Colonic mucosa (tissue), 4 donors: ENCODE measurements around the gene LAMTOR4. TPM values are rescaled to one million over a fixed set of nuclear protein-coding genes. Genes with fewer than 3 reads are reported as not detected.
A peak's percentile ranks its signal among the peaks of the same experiment; 100 is the strongest.

ENCODE experiments used
- DNase-seq: peaks from one replicate; pipeline ENCODE4 v3.0.0-alpha.2; 2020
- H3K27ac ChIP-seq: fragments of 200-600 bp; one replicate; pipeline ENCODE4 v1.8.0; 2021
- H3K27me3 ChIP-seq: fragments of 200-600 bp; one replicate; pipeline ENCODE4 v1.8.0; 2021
- H3K36me3 ChIP-seq: fragments of 200-600 bp; one replicate; pipeline ENCODE4 v1.8.0; 2021
- H3K4me1 ChIP-seq: fragments of 200-600 bp; one replicate; pipeline ENCODE4 v1.8.0; 2021; ENCODE audit warnings: mild to moderate bottlenecking
- H3K4me3 ChIP-seq: fragments of 200-600 bp; one replicate; pipeline ENCODE4 v1.8.0; 2021
- H3K9ac ChIP-seq, 2 donors: one replicate each; pipeline ENCODE4 v1.7.0; 2013; ENCODE audit warnings: control low read depth in 2 of 2, low read depth in 2 of 2, low read length in 2 of 2
- H3K9me3 ChIP-seq: fragments of 200-600 bp; one replicate; pipeline ENCODE4 v1.8.0; 2021
- CTCF ChIP-seq: fragments of 200-600 bp; IDR thresholded peaks from one replicate; pipeline ENCODE4 v1.8.0; 2022; ENCODE audit warnings: antibody characterized with exemption, mild to moderate bottlenecking
- intact Hi-C: fragments of 100-400 bp; cut with DNase I; formaldehyde crosslinking; loops from one replicate; pipeline ENCODE4 v1.14.1; 2022
- total RNA-seq, 2 donors: library from RNA; stranded (reverse); fragmentation: NEBNext Ultra II Directional in 1 of 2; extraction: Animal tissue kit (Norgen Biotek cat#: 25700) in 1 of 2; gene quantifications; one replicate each; pipeline ENCODE4 v1.2.1, GENCODE V29; 2021
- donor health status: healthy.
- donor health status: DM: no; HTN: no; CAD: no.
- donor health status: DM: no; HTN: no; CAD: no.

Gene LAMTOR4
- total RNA-seq, 2 donors from 2014 or later, result 230 to 268 TPM

DNA sequence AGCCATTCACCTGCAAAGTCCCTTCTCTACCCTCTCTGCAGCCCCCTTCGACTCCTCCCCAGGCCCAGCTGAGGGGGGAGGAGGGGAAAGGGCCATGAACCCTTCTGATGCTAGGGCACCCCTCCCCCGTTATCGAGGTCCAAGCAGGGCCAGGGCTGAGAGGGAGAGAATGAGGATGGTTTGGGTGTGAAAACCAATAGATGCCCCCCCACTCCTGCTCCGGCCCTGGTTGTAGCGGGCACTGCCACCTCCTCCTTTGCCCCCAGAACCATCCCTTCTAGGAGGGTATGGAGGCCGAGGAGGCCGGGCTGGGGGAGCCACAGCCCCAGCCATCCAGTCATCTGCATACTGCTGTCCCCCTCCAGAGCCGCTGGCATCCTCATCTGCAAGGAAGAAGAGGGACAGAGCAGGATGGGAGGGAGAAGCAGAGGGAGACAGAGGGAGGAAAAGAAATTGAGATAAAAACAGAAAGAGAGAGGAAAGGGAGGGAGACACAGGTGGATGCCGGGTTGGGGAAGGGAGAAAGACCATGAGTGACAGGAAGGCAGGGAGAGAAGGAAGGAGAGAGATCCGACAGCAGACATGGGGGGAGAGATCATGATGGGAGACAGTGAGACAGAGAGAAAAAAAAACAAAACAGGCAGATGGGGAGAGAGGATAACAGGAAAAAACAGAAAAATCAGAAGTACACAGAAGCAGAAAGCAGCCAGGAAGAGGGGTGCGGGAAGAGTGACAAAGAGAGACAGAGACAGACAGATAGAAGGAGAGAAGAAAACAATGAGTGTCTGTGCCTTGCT lies 21.6 kb downstream of the LAMTOR4 start:
- Histone ChIP-seq H3K27ac (no peak overlapping the region), H3K9me3 (no peaks in the 10 kb centered on the region), H3K4me1 (no peaks in the 10 kb centered on the region), H3K36me3 (no peaks in the 10 kb centered on the region), H3K27me3 (peaks cover 11% of the 10 kb centered on the region), H3K4me3 (no peak overlapping the region), H3K9ac (peak overlapping the region in 1 of 2 donors; percentile 19)
- TF ChIP-seq CTCF, result no peak
- intact Hi-C loops, result no loop called here
- DNase-seq, result no peak

- H3K4me3 ChIP-seq, result peak overlapping the region; percentile 44
- peak overlapping the region in 1 of 2 donors; percentile 63 for H3K9ac ChIP-seq
- no peak for TF ChIP-seq CTCF
- no peak overlapping the region for H3K27ac ChIP-seq
- H3K27me3 ChIP-seq, result peaks cover 11% of the 10 kb centered on the region
- DNase-seq, result no peak
- H3K9me3 ChIP-seq, result no peaks in the 10 kb centered on the region
- H3K36me3 ChIP-seq, result no peaks in the 10 kb centered on the region
- H3K4me1 ChIP-seq, result no peaks in the 10 kb centered on the region
- intact Hi-C loops, result no loop called here
These were observed 22.5 kb downstream of the LAMTOR4 start for GRCh38 chr7:100171087-100171681.

DNA sequence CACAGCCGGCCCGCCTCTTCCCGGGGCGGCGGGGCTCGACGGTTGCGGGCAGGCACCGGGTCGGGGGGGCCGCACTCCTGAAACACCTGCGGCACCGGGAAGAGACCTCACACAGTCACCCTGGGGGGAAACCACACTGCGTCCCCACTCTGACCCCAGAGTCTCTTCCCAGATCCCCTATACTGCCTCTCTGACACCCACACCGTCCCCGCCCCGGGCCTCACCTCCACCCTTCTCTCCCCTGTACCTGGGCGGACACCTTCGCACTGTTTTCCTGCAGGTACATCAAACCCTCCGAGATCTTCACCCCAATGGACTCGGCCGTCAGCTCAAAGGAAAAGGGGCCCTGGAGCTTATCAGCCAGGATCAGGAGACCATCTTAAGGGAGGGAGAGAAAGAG lies 23.1 kb downstream of the LAMTOR4 start:
- Histone ChIP-seq H3K4me1 (no peaks in the 10 kb centered on the region), H3K27me3 (peaks cover 11% of the 10 kb centered on the region)
- no peak for DNase-seq

GRCh38 chr7:100173806-100174495 lies 25.2 kb downstream of the LAMTOR4 start:
- no peaks in the 10 kb centered on the region for H3K4me1 ChIP-seq
- no peak overlapping the region for H3K27ac ChIP-seq
- TF ChIP-seq CTCF, result no peak
- H3K9me3 ChIP-seq, result no peaks in the 10 kb centered on the region
- no peak overlapping the region for H3K9ac ChIP-seq
- H3K36me3 ChIP-seq, result no peaks in the 10 kb centered on the region
- H3K4me3 ChIP-seq, result no peak overlapping the region
- peaks cover 11% of the 10 kb centered on the region for H3K27me3 ChIP-seq
- DNase-seq, result no peak
- intact Hi-C loops, result no loop called here

More for the DNA sequence above, 23.1 kb downstream of the LAMTOR4 start:
- Histone ChIP-seq H3K4me3 (peak overlapping the region; percentile 44), H3K9ac (no peak overlapping the region), H3K36me3 (no peaks in the 10 kb centered on the region), H3K9me3 (no peaks in the 10 kb centered on the region), H3K27ac (no peak overlapping the region)
- intact Hi-C loops, result no loop called here
- TF ChIP-seq CTCF, result no peak

- no peaks in the 10 kb centered on the region for H3K4me1 ChIP-seq
- H3K9me3 ChIP-seq, result no peaks in the 10 kb centered on the region
- intact Hi-C loops, result no loop called here
- no peak overlapping the region for H3K4me3 ChIP-seq
- H3K27ac ChIP-seq, result no peak overlapping the region
- no peak for DNase-seq
- H3K27me3 ChIP-seq, result peaks cover 11% of the 10 kb centered on the region
- no peak overlapping the region for H3K9ac ChIP-seq
- no peak for TF ChIP-seq CTCF
- no peaks in the 10 kb centered on the region for H3K36me3 ChIP-seq
These were observed 25.9 kb downstream of the LAMTOR4 start for GRCh38 chr7:100174582-100174981.
